IMR-90 (cell line): ENCODE data around the gene SDK1. TPM values are rescaled to one million over a fixed set of nuclear protein-coding genes. Genes with fewer than 3 reads are reported as not detected.

Experiments used
- ATAC-seq: fragments of 200-7000 bp; cut with Tn5 transposase; 2 replicates; pipeline ENCODE4 v1.9.1; 2020; ENCODE audit warnings: low read depth, mild to moderate bottlenecking, moderate library complexity
- BruUV-seq: library from RNA; stranded (reverse); fragments of 400-500 nt; replicated peaks from 2 replicates; lab custom pipeline; 2021; lab: Mats Ljungman, UMichigan
- CTCF ChIA-PET: fragments of 300-600 bp; formaldehyde crosslinking; extraction: SDS; loops from one replicate; lab custom pipeline; 2021; ENCODE audit warnings: antibody characterized with exemption; lab: Yijun Ruan, JAX
- POLR2A ChIA-PET: fragments of 300-600 bp; sonication (Branson Sonifier 250); formaldehyde crosslinking; loops from one replicate; lab custom pipeline; 2022; ENCODE audit warnings: antibody characterized with exemption; ENCODE audit not compliant: unreplicated experiment; lab: Charles Lee
- DNase-seq: peaks from one replicate; pipeline ENCODE4 v3.0.0; 2013
- H2AFZ ChIP-seq: replicated peaks from 2 replicates; pipeline ENCODE3; 2013; ENCODE audit warnings: low read length, mild to moderate bottlenecking; ENCODE audit not compliant: poor library complexity
- H2AK5ac ChIP-seq: 2 replicates; pipeline ENCODE4 v1.6.1; 2013; ENCODE audit warnings: low read depth, low read length, inconsistent platforms
- H2AK9ac ChIP-seq: replicated peaks from 2 replicates; pipeline ENCODE3; 2013; ENCODE audit warnings: mild to moderate bottlenecking, low read depth, low read length, moderate library complexity; ENCODE audit not compliant: poor library complexity
- H2BK120ac ChIP-seq: 2 replicates; pipeline ENCODE4 v1.6.1; 2013; ENCODE audit warnings: low read depth, low read length, inconsistent platforms
- H2BK15ac ChIP-seq: 3 replicates; pipeline ENCODE4 v1.6.1; 2013; ENCODE audit warnings: low read depth, low read length, inconsistent platforms
- H2BK20ac ChIP-seq: 2 replicates; pipeline ENCODE4 v1.6.1; 2013; ENCODE audit warnings: low read depth, mild to moderate bottlenecking, inconsistent platforms, low read length, moderate library complexity
- H2BK5ac ChIP-seq: 2 replicates; pipeline ENCODE4 v1.6.1; 2013; ENCODE audit warnings: mild to moderate bottlenecking, low read depth, low read length, inconsistent platforms; ENCODE audit not compliant: poor library complexity, severe bottlenecking
- H3K14ac ChIP-seq: replicated peaks from 2 replicates; pipeline ENCODE4 v1.6.1; 2013; ENCODE audit warnings: low read depth, low read length, inconsistent platforms
- H3K18ac ChIP-seq: 2 replicates; pipeline ENCODE4 v1.6.1; 2013; ENCODE audit warnings: low read depth, low read length, control low read depth
- H3K23ac ChIP-seq: 2 replicates; pipeline ENCODE4 v1.6.1; 2013; ENCODE audit warnings: low read depth, low read length, inconsistent platforms
- H3K27ac ChIP-seq: 2 replicates; pipeline ENCODE4 v1.5.1; 2013; ENCODE audit warnings: mild to moderate bottlenecking, control low read depth, low read length; ENCODE audit not compliant: insufficient read depth
- H3K27me3 ChIP-seq: 2 replicates; pipeline ENCODE4 v1.6.1; 2013; ENCODE audit warnings: low read length; ENCODE audit not compliant: control insufficient read depth, insufficient read depth
- H3K36me3 ChIP-seq: 2 replicates; pipeline ENCODE4 v1.6.1; 2013; ENCODE audit warnings: low read length, mixed read lengths; ENCODE audit not compliant: control insufficient read depth, insufficient read depth
- H3K4ac ChIP-seq: 2 replicates; pipeline ENCODE4 v1.6.1; 2013; ENCODE audit warnings: low read depth, low read length, inconsistent platforms
- H3K4me1 ChIP-seq: 2 replicates; pipeline ENCODE4 v1.6.1; 2013; ENCODE audit warnings: low read length, mixed read lengths; ENCODE audit not compliant: control insufficient read depth, insufficient read depth
- H3K4me2 ChIP-seq: 2 replicates; pipeline ENCODE4 v1.6.1; 2013; ENCODE audit warnings: low read depth, mild to moderate bottlenecking, control low read depth, low read length, moderate library complexity
- H3K4me3 ChIP-seq: 2 replicates; pipeline ENCODE4 v1.5.1; 2013; ENCODE audit warnings: low read depth, mild to moderate bottlenecking, control low read depth, low read length, moderate library complexity; ENCODE audit not compliant: insufficient read depth
- H3K56ac ChIP-seq: 2 replicates; pipeline ENCODE4 v1.6.1; 2013; ENCODE audit warnings: low read length, inconsistent platforms; ENCODE audit not compliant: insufficient read depth; ENCODE audit errors: extremely low read depth
- H3K79me1 ChIP-seq, 2 experiments: 2 replicates each; pipeline ENCODE4 v1.6.1; 2013; ENCODE audit warnings: low read length in 2 of 2, inconsistent platforms in 1 of 2, low read depth in 1 of 2
- H3K9ac ChIP-seq: 2 replicates; pipeline ENCODE4 v1.6.1; 2013; ENCODE audit warnings: low read depth, low read length, control low read depth
- H3K9me1 ChIP-seq: 2 replicates; pipeline ENCODE4 v1.6.1; 2013; ENCODE audit warnings: low read length, inconsistent platforms; ENCODE audit not compliant: insufficient read depth
- H3K9me3 ChIP-seq: 2 replicates; pipeline ENCODE4 v1.6.1; 2013; ENCODE audit warnings: low read length; ENCODE audit not compliant: control insufficient read depth, insufficient read depth
- H4K20me1 ChIP-seq: 2 replicates; pipeline ENCODE4 v1.6.1; 2013; ENCODE audit warnings: low read length, inconsistent platforms; ENCODE audit not compliant: insufficient read depth
- H4K5ac ChIP-seq: 2 replicates; pipeline ENCODE4 v1.6.1; 2013; ENCODE audit warnings: mild to moderate bottlenecking, low read depth, low read length, control low read depth
- H4K8ac ChIP-seq, 2 experiments: 2 replicates each; pipeline ENCODE4 v1.6.1; 2013; ENCODE audit warnings: low read depth in 2 of 2, low read length in 2 of 2, control low read depth in 1 of 2, inconsistent platforms in 1 of 2
- H4K91ac ChIP-seq: 2 replicates; pipeline ENCODE4 v1.6.1; 2013; ENCODE audit warnings: low read depth, low read length, inconsistent platforms; ENCODE audit not compliant: insufficient read depth
- MAFK ChIP-seq: IDR thresholded peaks from 2 replicates; pipeline ENCODE4 v1.6.1; 2012; ENCODE audit warnings: low read depth, low read length, improper control_type of control experiment
- WGBS, 2 experiments: methylation state at CpG; one replicate each; pipeline versions ENCODE4 v1.1.5 to v1.1.7; 2013; ENCODE audit warnings: missing lambda C conversion rate in 2 of 2; ENCODE audit not compliant: insufficient read length in 1 of 2; ENCODE audit errors: extremely low coverage in 2 of 2; 5-methylcytosine and 5-hydroxymethylcytosine counted together
- dilution Hi-C: fragments of 300-500 bp; cut with HindIII; formaldehyde crosslinking; loops from one replicate; pipeline ENCODE4 v1.14.3; 2018; ENCODE audit warnings: low sequenced_read_pairs; ENCODE audit not compliant: unreplicated experiment
- in situ Hi-C: fragments of 300-500 bp; cut with MboI; formaldehyde crosslinking; loops from 3 replicates; pipeline ENCODE4 v1.14.3; 2019; ENCODE audit warnings: low sequenced_read_pairs, inconsistent platforms, mixed read lengths
- intact Hi-C: fragments of 100-400 bp; cut with micrococcal nuclease; formaldehyde crosslinking; loops from 2 replicates; pipeline ENCODE4 v1.10.0; 2022
- polyA plus RNA-seq, 3 experiments: library from polyadenylated mRNA; depleted of rRNA; stranded (reverse); fragments of >200 nt; gene quantifications; 2 replicates each; pipeline ENCODE4 v1.2.3, GENCODE V29; 2012; ENCODE audit warnings: low replicate concordance in 1 of 3
- total RNA-seq: library from RNA; depleted of rRNA; stranded (reverse); fragments of >200 nt; gene quantifications from 2 replicates; pipeline ENCODE4 v1.2.3, GENCODE V29; 2012

The SDK1 gene
- total and polyA plus RNA-seq, 2 of the 4 experiments (the other 2 are of a cell fraction): 1.5 to 1.6 TPM

DNA sequence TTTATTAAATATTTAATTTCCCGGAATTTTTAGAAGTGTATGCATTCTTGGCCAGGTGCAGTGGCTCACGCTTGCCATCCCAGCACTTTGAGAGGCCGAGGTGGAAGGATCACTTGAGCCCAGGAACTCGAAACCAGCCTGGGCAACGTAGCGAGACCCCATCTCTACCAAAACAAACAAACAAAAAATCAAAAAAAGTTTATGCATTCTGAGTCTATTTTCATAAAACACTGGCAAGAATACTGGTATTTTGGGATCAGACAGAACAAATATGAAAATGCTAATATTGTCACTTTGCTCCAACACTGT lies 940.2 kb downstream of the SDK1 start:
- CTCF ChIA-PET: no interaction called here
- peaks cover 22% of the 10 kb centered on the region for H3K9me3 ChIP-seq

More for the DNA sequence above, 940.2 kb downstream of the SDK1 start:
- dilution Hi-C loops (no loop called here), intact Hi-C loops (no loop called here), in situ Hi-C loops (no loop called here)
- no peak for TF ChIP-seq MAFK
- H2BK120ac ChIP-seq: no peak overlapping the region
- H2AFZ ChIP-seq: no peak overlapping the region
- no peak overlapping the region for H4K5ac ChIP-seq
- H2AK9ac ChIP-seq: no peak overlapping the region
- no peak overlapping the region for H3K27ac ChIP-seq
- no peaks in the 10 kb centered on the region for H3K36me3 ChIP-seq
- H3K56ac ChIP-seq: no peak overlapping the region
- no peaks in the 10 kb centered on the region for H3K27me3 ChIP-seq
- H4K8ac ChIP-seq: no peak overlapping the region
- no peak overlapping the region for H3K9ac ChIP-seq
- H3K14ac ChIP-seq: no peak overlapping the region
- no peak overlapping the region for H3K18ac ChIP-seq
- H2BK15ac ChIP-seq: no peak overlapping the region
- H3K9me1 ChIP-seq: no peaks in the 10 kb centered on the region
- WGBS, 2 experiments: no CpG with 5 or more reads among the region's 6 CpGs
- POLR2A ChIA-PET: no interaction called here
- H4K91ac ChIP-seq: no peak overlapping the region
- no TSS peak for BruUV-seq
- H2AK5ac ChIP-seq: no peak overlapping the region
- no peaks in the 10 kb centered on the region for H4K20me1 ChIP-seq
- H3K4me2 ChIP-seq: no peak overlapping the region
- no peak overlapping the region for H3K4ac ChIP-seq
- H3K4me3 ChIP-seq: no peak overlapping the region
- no peak overlapping the region for H3K23ac ChIP-seq
- no peaks in the 10 kb centered on the region for H3K4me1 ChIP-seq
- H2BK20ac ChIP-seq: no peak overlapping the region
- no peaks in the 10 kb centered on the region for H3K79me1 ChIP-seq
- H2BK5ac ChIP-seq: no peak overlapping the region
- ATAC-seq (no peak), DNase-seq (no peak)
